ENCODE results near the gene PAPSS1.
"Not testable (repeated sequence)": the region's sequence is repeated elsewhere in the genome, so short reads cannot be mapped to it uniquely, and the experiment has no call there.

The PAPSS1 gene

GRCh38 chr4:107685740-107686139, 34.3 kb downstream of the PAPSS1 start:
- no peak for DNase-seq

- no peak for DNase-seq
Observed at GRCh38 chr4:107683873-107684272, 36.2 kb downstream of the PAPSS1 start.

GRCh38 chr4:107682306-107682705, 37.7 kb downstream of the PAPSS1 start:
- no peak for DNase-seq

- DNase-seq, result no peak
Observed at GRCh38 chr4:107669068-107669467, 51.0 kb downstream of the PAPSS1 start.

GRCh38 chr4:107666134-107666533, 53.9 kb downstream of the PAPSS1 start:
- no peak for DNase-seq

- DNase-seq, result no peak
Observed at GRCh38 chr4:107665001-107665400, 55.0 kb downstream of the PAPSS1 start.

- no peak for DNase-seq
Observed at GRCh38 chr4:107658400-107659336, 61.4 kb downstream of the PAPSS1 start.

- DNase-seq, result no peak
Observed at GRCh38 chr4:107655289-107655688, 64.7 kb downstream of the PAPSS1 start.

GRCh38 chr4:107654694-107655093, 65.3 kb downstream of the PAPSS1 start:
- no peak for DNase-seq

- not testable (repeated sequence) for DNase-seq
Observed at GRCh38 chr4:107651408-107651807, 68.6 kb downstream of the PAPSS1 start.

GRCh38 chr4:107650251-107650650, 69.8 kb downstream of the PAPSS1 start:
- DNase-seq, result no peak

- DNase-seq, result no peak
Observed at GRCh38 chr4:107648178-107648991, 71.6 kb downstream of the PAPSS1 start.

- DNase-seq, result no peak
Observed at GRCh38 chr4:107647591-107647990, 72.4 kb downstream of the PAPSS1 start.

- no peak for DNase-seq
Observed at GRCh38 chr4:107645604-107646003, 74.4 kb downstream of the PAPSS1 start.

GRCh38 chr4:107643021-107643420, 77.0 kb downstream of the PAPSS1 start:
- DNase-seq, result no peak

- no peak for DNase-seq
Observed at GRCh38 chr4:107640878-107641277, 79.2 kb downstream of the PAPSS1 start.

- no peak for DNase-seq
Observed at GRCh38 chr4:107640197-107640596, 79.8 kb downstream of the PAPSS1 start.

- no peak for DNase-seq
Observed at GRCh38 chr4:107635735-107636134, 84.3 kb downstream of the PAPSS1 start.

GRCh38 chr4:107631560-107631959, 88.5 kb downstream of the PAPSS1 start:
- no peak for DNase-seq

- no peak for DNase-seq
Observed at GRCh38 chr4:107630185-107630705, 89.8 kb downstream of the PAPSS1 start.

GRCh38 chr4:107629318-107629717, 90.7 kb downstream of the PAPSS1 start:
- DNase-seq, result no peak

- DNase-seq, result no peak
Observed at GRCh38 chr4:107625391-107625902, 94.6 kb downstream of the PAPSS1 start.

GRCh38 chr4:107624024-107624423, 96.0 kb downstream of the PAPSS1 start:
- DNase-seq, result no peak

Measured in CD4-positive, alpha-beta T cell treated with Interleukin-1 beta for 1 hour (primary cell).